WERI-Rb-1 (cell line): ENCODE data around the gene RAD1.

ENCODE experiments used
- DNase-seq: peaks from one replicate; pipeline ENCODE4 v3.0.0-alpha.2; 2020
- H3K27ac ChIP-seq: fragments of 250-450 bp; sonication (Bioruptor Pico); 2 replicates; pipeline ENCODE4 v1.5.1; 2020; ENCODE audit warnings: mild to moderate bottlenecking, moderate library complexity
- H3K27me3 ChIP-seq: fragments of 250-450 bp; sonication (Bioruptor Pico); 2 replicates; pipeline ENCODE4 v1.5.1; 2021; ENCODE audit warnings: mild to moderate bottlenecking, low read depth, moderate library complexity; ENCODE audit not compliant: insufficient read depth, severe bottlenecking
- H3K36me3 ChIP-seq: fragments of 250-450 bp; sonication (Bioruptor Pico); 2 replicates; pipeline ENCODE4 v1.5.1; 2020; ENCODE audit warnings: mild to moderate bottlenecking, moderate library complexity
- H3K4me3 ChIP-seq: 2 replicates; pipeline ENCODE4 v1.5.1; 2011; ENCODE audit warnings: low read depth, mild to moderate bottlenecking, control low read depth, low read length
- H3K9me3 ChIP-seq: fragments of 250-450 bp; sonication (Bioruptor Pico); 2 replicates; pipeline ENCODE4 v1.5.1; 2021; ENCODE audit warnings: mild to moderate bottlenecking, moderate library complexity; ENCODE audit not compliant: severe bottlenecking
- CTCF ChIP-seq: IDR thresholded peaks from 2 replicates; pipeline ENCODE4 v1.5.1; 2011; ENCODE audit warnings: low read depth, mild to moderate bottlenecking, control low read depth, inconsistent platforms, low read length

The RAD1 gene

DNA sequence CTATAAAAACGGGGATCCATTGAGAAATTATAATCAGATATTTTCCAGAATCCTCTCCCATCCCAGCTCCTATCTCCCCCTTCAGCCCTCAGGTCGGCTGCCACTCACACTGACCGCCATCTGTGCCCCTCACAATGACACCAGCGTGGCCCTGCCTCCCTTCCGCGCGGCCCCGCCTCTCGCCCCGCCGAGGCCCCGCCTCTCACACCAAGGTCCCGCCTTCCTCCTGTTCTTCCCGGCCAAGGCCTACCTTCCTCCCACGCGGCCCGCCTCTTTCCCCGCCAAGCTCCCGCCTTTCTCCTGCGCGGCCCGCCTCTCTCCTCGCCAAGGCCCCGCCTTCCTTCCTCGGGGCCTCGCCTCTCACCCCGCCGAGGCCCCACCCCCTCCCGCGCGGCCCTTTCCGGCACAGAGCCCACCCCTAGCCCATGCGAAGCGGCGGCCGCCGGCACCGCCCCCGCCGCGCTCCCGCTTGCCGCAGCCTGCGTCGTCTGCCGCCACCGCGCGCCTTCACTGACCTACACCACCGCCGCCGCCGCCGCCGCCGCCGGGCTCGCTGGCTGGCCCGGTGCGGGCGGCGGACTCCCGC, 13.9 kb upstream of the RAD1 start, which contains the start of gene DNAJC21:
TSS of gene DNAJC21 (plus strand) at position 426 of the 586 bp plus-strand sequence. CDS start 261 bp downstream, outside the sequence.
- Histone ChIP-seq H3K36me3 (peaks cover 50% of the 10 kb centered on the region), H3K4me3 (peak within 1 kb of the TSS; percentile 99), H3K27me3 (no peaks in the 10 kb centered on the region), H3K9me3 (no peaks in the 10 kb centered on the region), H3K27ac (peak within 1 kb of the TSS; percentile 85)
- DNase-seq, result peak; percentile 99
- TF ChIP-seq CTCF, result no peak

DNA sequence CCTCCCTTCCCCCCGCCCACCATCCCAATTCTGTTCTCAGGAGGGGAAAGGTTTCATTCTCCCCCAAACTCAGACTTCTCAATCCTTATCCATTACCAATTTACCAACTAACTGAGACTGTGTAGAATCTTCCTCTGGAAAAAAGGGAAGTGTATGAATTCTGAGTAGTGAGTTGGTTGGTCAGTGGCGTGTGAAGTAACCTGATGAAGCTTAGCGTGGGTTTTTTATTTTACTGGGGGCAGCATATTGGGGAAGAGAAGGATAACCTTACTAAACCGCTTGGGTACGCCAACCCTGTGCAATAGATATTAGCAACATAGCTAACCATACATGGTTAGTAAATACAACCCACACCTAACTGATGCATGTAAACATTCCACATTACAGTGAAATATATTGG, 13.0 kb upstream of the RAD1 start:
- TF ChIP-seq CTCF, result no peak
- no peaks in the 10 kb centered on the region for H3K27me3 ChIP-seq
- H3K36me3 ChIP-seq, result peaks cover 52% of the 10 kb centered on the region
- DNase-seq, result no peak
- peak overlapping the region; percentile 60 for H3K27ac ChIP-seq
- H3K4me3 ChIP-seq, result no peak overlapping the region
- H3K9me3 ChIP-seq, result no peaks in the 10 kb centered on the region

- TF ChIP-seq CTCF, result no peak
- peaks cover 55% of the 10 kb centered on the region for H3K36me3 ChIP-seq
- no peaks in the 10 kb centered on the region for H3K9me3 ChIP-seq
- DNase-seq, result no peak
- H3K27ac ChIP-seq, result no peak overlapping the region
- H3K27me3 ChIP-seq, result no peaks in the 10 kb centered on the region
- H3K4me3 ChIP-seq, result no peak overlapping the region
These were observed 12.5 kb upstream of the RAD1 start for GRCh38 chr5:34927785-34928184.

GRCh38 chr5:34926318-34926888, 11.1 kb upstream of the RAD1 start:
- no peak for TF ChIP-seq CTCF
- H3K9me3 ChIP-seq, result no peaks in the 10 kb centered on the region
- no peaks in the 10 kb centered on the region for H3K27me3 ChIP-seq
- no peak overlapping the region for H3K4me3 ChIP-seq
- peaks cover 60% of the 10 kb centered on the region for H3K36me3 ChIP-seq
- no peak overlapping the region for H3K27ac ChIP-seq
- no peak for DNase-seq

GRCh38 chr5:34924462-34924765, 9.1 kb upstream of the RAD1 start:
- TF ChIP-seq CTCF, result no peak
- H3K27me3 ChIP-seq, result no peaks in the 10 kb centered on the region
- no peak overlapping the region for H3K4me3 ChIP-seq
- DNase-seq, result no peak
- H3K27ac ChIP-seq, result no peak overlapping the region
- H3K36me3 ChIP-seq, result peaks cover 79% of the 10 kb centered on the region
- H3K9me3 ChIP-seq, result no peaks in the 10 kb centered on the region
